Left lung (tissue), 10 donors: ENCODE measurements around the gene LLPH. TPM values are rescaled to one million over a fixed set of nuclear protein-coding genes. Genes with fewer than 3 reads are reported as not detected.
A peak's percentile ranks its signal among the peaks of the same experiment; 100 is the strongest.

Source experiments
- ATAC-seq: fragments of 200-7000 bp; cut with Tn5 transposase; one replicate; pipeline ENCODE4 v1.9.1; 2020; ENCODE audit warnings: moderate library complexity
- DNase-seq, 4 donors: peaks; one replicate each; pipeline ENCODE4 v3.0.0-alpha.2; 2013 to 2020
- H3K27ac ChIP-seq, 2 donors: fragments of 200-600 bp; sonication (generic) in 1 of 2; one replicate each; pipeline versions ENCODE4 v1.5.0 to v1.8.0; 2020 to 2021
- H3K27me3 ChIP-seq, 2 donors: fragments of 200-600 bp; sonication (generic) in 1 of 2; one replicate each; pipeline versions ENCODE4 v1.5.0 to v1.8.0; 2020 to 2021
- H3K36me3 ChIP-seq, 2 donors: fragments of 200-600 bp; sonication (generic) in 1 of 2; one replicate each; pipeline versions ENCODE4 v1.5.0 to v1.8.0; 2020 to 2021
- H3K4me1 ChIP-seq, 2 donors: fragments of 200-600 bp; one replicate each; pipeline ENCODE4 v1.8.0; 2021
- H3K4me3 ChIP-seq, 2 donors: fragments of 200-600 bp; sonication (generic) in 1 of 2; one replicate each; pipeline versions ENCODE4 v1.5.0 to v1.8.0; 2020 to 2021; ENCODE audit warnings: mild to moderate bottlenecking in 1 of 2
- H3K9me3 ChIP-seq, 2 donors: fragments of 200-600 bp; sonication (generic) in 1 of 2; one replicate each; pipeline versions ENCODE4 v1.5.0 to v1.8.0; 2020 to 2021
- CTCF ChIP-seq, 2 donors: fragments of 200-600 bp; sonication (generic) in 1 of 2; IDR thresholded peaks; one replicate each; pipeline versions ENCODE4 v1.5.0 to v1.8.0; 2021; ENCODE audit warnings: antibody characterized with exemption in 2 of 2
- intact Hi-C, 2 donors: fragments of 100-400 bp; cut with DNase I; formaldehyde crosslinking; loops; one replicate each; pipeline versions ENCODE4 v1.11.2 to v1.14.2; 2022
- polyA plus RNA-seq, 6 donors: library from polyadenylated mRNA; unstranded; fragments of 120-200 nt; gene quantifications; one replicate each; pipeline ENCODE4 v1.2.1, GENCODE V29; 2013; ENCODE audit not compliant: insufficient read length in 6 of 6
- total RNA-seq, 2 donors: library from RNA; stranded (reverse); fragmentation: NEBNext Ultra II Directional; extraction: Animal tissue kit (Norgen Biotek cat#: 25700); gene quantifications; one replicate each; pipeline ENCODE4 v1.2.1, GENCODE V29; 2021
- donor health status: DM: no; HTN: yes; CAD: no.
- donor health status: DM: no; HTN: no; CAD: no.

Gene LLPH
- total and polyA plus RNA-seq, 8 donors = 16.8 to 26.5 (median 23.5) TPM

- peaks cover 0 to 22% of the 10 kb centered on the region in 2 donors for H3K36me3 ChIP-seq
- H3K4me3 ChIP-seq = no peak overlapping the region
- H3K27me3 ChIP-seq = no peaks in the 10 kb centered on the region
- TF ChIP-seq CTCF (IDR thresholded peaks at IDR 0.05) = no peak
- no peak for DNase-seq
- peak; percentile 26 for ATAC-seq
- no peaks in the 10 kb centered on the region for H3K9me3 ChIP-seq
- H3K4me1 ChIP-seq = peaks cover 0 to 53% of the 10 kb centered on the region in 2 donors
- H3K27ac ChIP-seq = no peak overlapping the region
- intact Hi-C loops = no loop called here
Observed at GRCh38 chr12:66154776-66155175, 24.2 kb upstream of the LLPH start.

- ATAC-seq = no peak
- no peak for TF ChIP-seq CTCF (IDR thresholded peaks at IDR 0.05)
- intact Hi-C loops = no loop called here
- Histone ChIP-seq H3K9me3 (no peaks in the 10 kb centered on the region), H3K4me1 (peaks cover 0 to 49% of the 10 kb centered on the region in 2 donors), H3K36me3 (peaks cover 0 to 19% of the 10 kb centered on the region in 2 donors), H3K27me3 (no peaks in the 10 kb centered on the region), H3K27ac (peak overlapping the region; percentile 7 to 41), H3K4me3 (no peak overlapping the region)
- DNase-seq = no peak
Observed at GRCh38 chr12:66152732-66153131, 22.2 kb upstream of the LLPH start.

GRCh38 chr12:66149702-66150398, 19.3 kb upstream of the LLPH start:
- peak; percentile 48 for ATAC-seq
- peak overlapping the region in 1 of 2 donors; percentile 76 for H3K27ac ChIP-seq

GRCh38 chr12:66144791-66145754, 14.5 kb upstream of the LLPH start:
- ATAC-seq = peak; percentile 98
- peaks cover 5 to 20% of the 10 kb centered on the region in 2 donors for H3K9me3 ChIP-seq
- H3K27ac ChIP-seq = peak overlapping the region; percentile 67 to 86
- peak; percentile 45 to 69 for TF ChIP-seq CTCF (IDR thresholded peaks at IDR 0.05)
- DNase-seq = peak in 2 of 4 donors; percentile 63 to 86
- H3K27me3 ChIP-seq = no peaks in the 10 kb centered on the region
- intact Hi-C loops = no loop called here
- peaks cover 0 to 43% of the 10 kb centered on the region in 2 donors for H3K36me3 ChIP-seq
- peaks cover 6 to 54% of the 10 kb centered on the region in 2 donors for H3K4me1 ChIP-seq
- peak overlapping the region in 1 of 2 donors; percentile 5 for H3K4me3 ChIP-seq

More at GRCh38 chr12:66149702-66150398, 19.3 kb upstream of the LLPH start:
- Histone ChIP-seq H3K4me3 (no peak overlapping the region), H3K4me1 (peaks cover 1 to 59% of the 10 kb centered on the region in 2 donors), H3K9me3 (no peaks in the 10 kb centered on the region), H3K27me3 (no peaks in the 10 kb centered on the region), H3K36me3 (peaks cover 0 to 19% of the 10 kb centered on the region in 2 donors)
- peak; percentile 18 to 48 for TF ChIP-seq CTCF (IDR thresholded peaks at IDR 0.05)
- intact Hi-C loops = no loop called here
- DNase-seq = peak in 1 of 4 donors; percentile 66

- H3K36me3 ChIP-seq = peaks cover 0 to 52% of the 10 kb centered on the region in 2 donors
Observed at GRCh38 chr12:66143868-66144267, 13.3 kb upstream of the LLPH start.

More at GRCh38 chr12:66143868-66144267, 13.3 kb upstream of the LLPH start:
- ATAC-seq = no peak
- no peak overlapping the region for H3K4me3 ChIP-seq
- no peak for DNase-seq
- intact Hi-C loops = no loop called here
- peaks cover 5 to 20% of the 10 kb centered on the region in 2 donors for H3K9me3 ChIP-seq
- H3K27ac ChIP-seq = peak overlapping the region in 1 of 2 donors; percentile 86
- H3K27me3 ChIP-seq = no peaks in the 10 kb centered on the region
- no peak for TF ChIP-seq CTCF (IDR thresholded peaks at IDR 0.05)
- peaks cover 6 to 44% of the 10 kb centered on the region in 2 donors for H3K4me1 ChIP-seq
